NB4 (cell line): ENCODE measurements around the gene IRF2BPL.
A peak's percentile ranks its signal among the peaks of the same experiment; 100 is the strongest.

Source experiments
- DNase-seq: peaks from one replicate; pipeline ENCODE4 v3.0.0; 2010; ENCODE audit warnings: low read depth
- H3K4me3 ChIP-seq: one replicate; pipeline ENCODE4 v1.5.1; 2011; ENCODE audit warnings: mild to moderate bottlenecking, low read depth, low read length, moderate library complexity
- CTCF ChIP-seq: IDR thresholded peaks from one replicate; pipeline ENCODE4 v1.5.1; 2012; ENCODE audit warnings: low read depth, low read length
- MAX ChIP-seq: IDR thresholded peaks from 2 replicates; pipeline ENCODE4 v1.6.1; 2011; ENCODE audit warnings: low read depth, low read length
- MYC ChIP-seq: IDR thresholded peaks from 2 replicates; pipeline ENCODE4 v1.6.1; 2011; ENCODE audit warnings: low read depth, low read length
- POLR2A ChIP-seq: IDR thresholded peaks from 2 replicates; pipeline ENCODE4 v1.6.1; 2011; ENCODE audit warnings: mild to moderate bottlenecking; ENCODE audit not compliant: insufficient read length; ENCODE audit errors: extremely low read depth

Gene IRF2BPL

GRCh38 chr14:77032844-77033621 is 4.5 kb upstream of the IRF2BPL start:
- H3K4me3 ChIP-seq = peak overlapping the region; percentile 75
- peak; percentile 93 for DNase-seq
- no peak; the same call in 1 of the 2 replicates for TF ChIP-seq MAX
- no peak for TF ChIP-seq POLR2A
- TF ChIP-seq CTCF = no peak
- no peak; the same call in 1 of the 2 replicates for TF ChIP-seq MYC

GRCh38 chr14:77032491-77032843 is 4.0 kb upstream of the IRF2BPL start:
- no peak overlapping the region for H3K4me3 ChIP-seq
- no peak for DNase-seq
- no peak for TF ChIP-seq CTCF

DNA sequence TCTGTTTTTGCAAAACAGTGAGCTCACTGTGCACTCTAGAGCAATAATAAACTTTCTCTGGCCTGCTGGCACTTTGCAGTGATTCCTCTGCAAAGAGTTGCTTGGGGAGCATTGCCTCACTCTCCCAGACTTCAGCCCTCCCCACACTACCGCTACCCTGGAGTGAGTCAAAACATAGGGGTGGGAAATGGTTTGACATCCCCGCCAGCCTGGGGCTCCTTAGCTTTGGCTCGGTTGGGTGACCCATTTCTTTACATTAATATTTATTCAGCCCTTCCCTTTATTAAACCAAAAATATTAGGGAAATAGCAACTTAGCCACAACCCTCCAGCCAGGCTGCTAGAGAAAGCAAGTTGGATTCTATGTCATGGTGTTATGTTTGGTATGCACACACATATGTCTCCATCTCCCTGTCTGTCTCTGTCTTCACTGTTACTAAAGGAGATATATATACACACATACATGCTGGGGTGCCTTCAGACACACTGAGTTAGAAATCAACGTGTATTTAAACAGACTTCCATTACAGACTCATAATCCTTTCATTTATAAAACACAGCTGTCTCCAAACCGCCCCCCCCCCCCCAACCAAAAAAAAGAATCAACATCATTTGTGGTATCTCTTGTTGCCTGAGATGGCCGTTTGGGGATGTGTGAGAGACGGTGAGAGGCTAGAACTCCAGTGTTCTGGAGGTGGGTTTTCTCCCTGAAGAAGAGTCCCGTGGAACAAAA is 3.4 kb upstream of the IRF2BPL start:
- no peak for TF ChIP-seq MAX
- no peak for TF ChIP-seq CTCF
- TF ChIP-seq MYC = no peak
- no peak for TF ChIP-seq POLR2A
- DNase-seq = peak; percentile 54
- H3K4me3 ChIP-seq = no peak overlapping the region

GRCh38 chr14:77027538-77028383 is 747 bp downstream of the IRF2BPL start:
- peak overlapping the region; percentile 62 for H3K4me3 ChIP-seq
- DNase-seq = peak; percentile 83
- peak; percentile 54 for TF ChIP-seq MAX
- peak; percentile 10 for TF ChIP-seq CTCF
- no peak for TF ChIP-seq POLR2A
- peak; percentile 33; the same call in 1 of the 2 replicates for TF ChIP-seq MYC

GRCh38 chr14:77026930-77027537 is 1.5 kb downstream of the IRF2BPL start:
- peak overlapping the region; percentile 43 for H3K4me3 ChIP-seq
- DNase-seq = peak; percentile 75
- TF ChIP-seq MAX (no peak), MYC (no peak), POLR2A (no peak), CTCF (no peak)
